ENCODE measurements around the gene CPAMD8. TPM values are rescaled to one million over a fixed set of nuclear protein-coding genes. Genes with fewer than 3 reads are reported as not detected.

The CPAMD8 gene
- total RNA-seq, 1 donor from 2014 or later, result 5.3 TPM

GRCh38 chr19:16901491-16902175 is 125.0 kb downstream of the CPAMD8 start:
- no peak for DNase-seq (ENCODE audit: low read depth)
- Histone ChIP-seq H3K4me3 (ENCODE audit: low read depth, low read length) (no peak overlapping the region), H3K27me3 (ENCODE audit: control insufficient read depth, insufficient read depth, low read length) (peaks cover 3% of the 10 kb centered on the region), H3K36me3 (ENCODE audit: control insufficient read depth, insufficient read depth, low read length) (no peaks in the 10 kb centered on the region)
- no peak for TF ChIP-seq CTCF (IDR thresholded peaks at IDR 0.05; ENCODE audit: insufficient read depth, low read length, poor library complexity, severe bottlenecking)

- Histone ChIP-seq H3K4me3 (ENCODE audit: low read depth, low read length) (no peak overlapping the region), H3K36me3 (ENCODE audit: control insufficient read depth, insufficient read depth, low read length) (no peaks in the 10 kb centered on the region), H3K27me3 (ENCODE audit: control insufficient read depth, insufficient read depth, low read length) (peaks cover 3% of the 10 kb centered on the region)
- DNase-seq (ENCODE audit: low read depth), result no peak
- peak; percentile 51 for TF ChIP-seq CTCF (IDR thresholded peaks at IDR 0.05; ENCODE audit: insufficient read depth, low read length, poor library complexity, severe bottlenecking)
Measured at GRCh38 chr19:16899566-16900075, 127.0 kb downstream of the CPAMD8 start.

GRCh38 chr19:16898361-16899015 is 128.1 kb downstream of the CPAMD8 start:
- Histone ChIP-seq H3K27me3 (ENCODE audit: control insufficient read depth, insufficient read depth, low read length) (peaks cover 3% of the 10 kb centered on the region), H3K4me3 (ENCODE audit: low read depth, low read length) (no peak overlapping the region), H3K36me3 (ENCODE audit: control insufficient read depth, insufficient read depth, low read length) (no peaks in the 10 kb centered on the region)
- no peak for TF ChIP-seq CTCF (IDR thresholded peaks at IDR 0.05; ENCODE audit: insufficient read depth, low read length, poor library complexity, severe bottlenecking)
- no peak for DNase-seq (ENCODE audit: low read depth)

- Histone ChIP-seq H3K27me3 (ENCODE audit: control insufficient read depth, insufficient read depth, low read length) (peaks cover 3% of the 10 kb centered on the region), H3K4me3 (ENCODE audit: low read depth, low read length) (peak overlapping the region; percentile 58), H3K36me3 (ENCODE audit: control insufficient read depth, insufficient read depth, low read length) (no peaks in the 10 kb centered on the region)
- no peak for TF ChIP-seq CTCF (IDR thresholded peaks at IDR 0.05; ENCODE audit: insufficient read depth, low read length, poor library complexity, severe bottlenecking)
- no peak for DNase-seq (ENCODE audit: low read depth)
Measured at GRCh38 chr19:16897856-16898161, 128.8 kb downstream of the CPAMD8 start.

- H3K27me3 ChIP-seq (ENCODE audit: control insufficient read depth, insufficient read depth, low read length), result peaks cover 3% of the 10 kb centered on the region
- peak; percentile 65 for DNase-seq (ENCODE audit: low read depth)
- TF ChIP-seq CTCF (IDR thresholded peaks at IDR 0.05; ENCODE audit: insufficient read depth, low read length, poor library complexity, severe bottlenecking), result no peak
Measured at GRCh38 chr19:16897029-16897855, 129.4 kb downstream of the CPAMD8 start.

More at GRCh38 chr19:16897029-16897855, 129.4 kb downstream of the CPAMD8 start:
- H3K36me3 ChIP-seq (ENCODE audit: control insufficient read depth, insufficient read depth, low read length), result no peaks in the 10 kb centered on the region
- peak overlapping the region; percentile 58 for H3K4me3 ChIP-seq (ENCODE audit: low read depth, low read length)

Measured in kidney epithelial cell (primary cell).